Esophagus squamous epithelium (tissue), 5 donors: ENCODE data around the gene TSHZ2. TPM values are rescaled to one million over a fixed set of nuclear protein-coding genes. Genes with fewer than 3 reads are reported as not detected.

Experiments used
- DNase-seq: peaks from one replicate; lab custom pipeline; 2025; lab: John Stamatoyannopoulos, UW
- H3K27ac ChIP-seq, 4 donors: fragments of 200-600 bp; sonication (generic); one replicate each; pipeline ENCODE4 v1.5.1; 2016 to 2019; ENCODE audit warnings: mild to moderate bottlenecking in 1 of 4
- H3K27me3 ChIP-seq, 4 donors: fragments of 200-600 bp; sonication (generic); 1 replicate in 3 of 4; 2 replicates in 1 of 4; pipeline versions ENCODE4 v1.5.1 to v1.6.0; 2017 to 2021; ENCODE audit warnings: antibody characterized with exemption in 1 of 4
- H3K36me3 ChIP-seq, 3 donors: fragments of 200-600 bp; sonication (generic); one replicate each; pipeline ENCODE4 v1.5.1; 2016 to 2019
- H3K4me1 ChIP-seq, 3 donors: fragments of 200-600 bp; sonication (generic); one replicate each; pipeline ENCODE4 v1.5.1; 2017 to 2019
- H3K4me3 ChIP-seq, 4 donors: fragments of 200-600 bp; sonication (generic); 1 replicate in 3 of 4; 2 replicates in 1 of 4; pipeline ENCODE4 v1.5.1; 2016 to 2019; ENCODE audit warnings: mild to moderate bottlenecking in 2 of 4, moderate library complexity in 1 of 4
- H3K9me3 ChIP-seq, 3 donors: fragments of 200-600 bp; sonication (generic); one replicate each; pipeline ENCODE4 v1.5.1; 2016 to 2019
- CTCF ChIP-seq, 6 experiments: fragments of 450-650 bp in 4 of 6; fragments of 200-600 bp in 2 of 6; sonication (generic) in 2 of 6; IDR thresholded peaks; one replicate each; pipeline ENCODE4 v1.5.1; 2016 to 2019; ENCODE audit warnings: antibody characterized with exemption in 6 of 6, mild to moderate bottlenecking in 4 of 6, moderate library complexity in 4 of 6
- POLR2A ChIP-seq, 4 donors: fragments of 450-650 bp; IDR thresholded peaks; one replicate each; pipeline ENCODE4 v1.6.1; 2017; ENCODE audit warnings: antibody characterized with exemption in 4 of 4, mild to moderate bottlenecking in 4 of 4, moderate library complexity in 3 of 4
- WGBS, 2 donors: methylation state at CpG; one replicate each; pipeline ENCODE4 v1.1.5; 2018; 5-methylcytosine and 5-hydroxymethylcytosine counted together
- intact Hi-C: fragments of 100-400 bp; cut with DNase I; formaldehyde crosslinking; loops from one replicate; pipeline ENCODE4 v1.15.0; 2022
- total RNA-seq, 4 donors: library from RNA; depleted of rRNA; stranded (reverse); fragments of >200 nt; gene quantifications; one replicate each; pipeline ENCODE4 v1.1.0, GENCODE V29; 2016
- donor health status: DM: yes; HTN: yes; CAD: no.

Gene TSHZ2
- total RNA-seq, 4 donors from 2014 or later: 4.7 to 22.0 (median 12.9) TPM

GRCh38 chr20:53009979-53010735 lies 38.0 kb downstream of the TSHZ2 start:
- WGBS, 2 donors: 86 to 91% methylated on average over 4 to 5 of the region's 5 CpGs
- H3K36me3 ChIP-seq: no peaks in the 10 kb centered on the region
- H3K4me3 ChIP-seq: no peak overlapping the region
- H3K9me3 ChIP-seq: no peaks in the 10 kb centered on the region
- intact Hi-C loops: no loop called here
- H3K27me3 ChIP-seq: no peaks in the 10 kb centered on the region
- TF ChIP-seq CTCF (IDR thresholded peaks at IDR 0.05): no peak
- no peak for TF ChIP-seq POLR2A (IDR thresholded peaks at IDR 0.05)
- no peak for DNase-seq
- no peaks in the 10 kb centered on the region for H3K4me1 ChIP-seq
- no peak overlapping the region for H3K27ac ChIP-seq

DNA sequence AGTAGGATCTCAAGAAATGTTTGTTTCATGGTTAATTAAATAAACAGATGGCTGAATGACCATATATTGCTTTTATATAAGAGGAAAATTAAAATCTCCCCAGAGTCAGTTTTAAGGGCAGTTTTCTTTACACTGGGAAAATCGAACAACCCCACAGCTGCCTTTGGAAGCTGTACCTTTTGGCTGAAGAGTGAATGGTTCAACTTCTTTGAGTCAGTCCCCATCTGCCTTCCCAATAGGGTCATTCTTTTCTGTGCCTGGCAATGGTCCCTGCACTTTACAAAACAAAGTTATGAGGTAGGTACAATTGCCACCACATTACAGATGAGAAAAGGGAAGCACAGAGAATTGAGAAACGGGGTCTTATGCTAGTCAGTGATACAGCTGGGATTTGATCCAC lies 39.5 kb downstream of the TSHZ2 start:
- Histone ChIP-seq H3K27me3 (no peaks in the 10 kb centered on the region), H3K4me3 (no peak overlapping the region), H3K27ac (no peak overlapping the region), H3K4me1 (no peaks in the 10 kb centered on the region), H3K36me3 (no peaks in the 10 kb centered on the region), H3K9me3 (no peaks in the 10 kb centered on the region)
- 81 to 91% methylated on average over 2 of the region's 2 CpGs for WGBS, 2 donors
- TF ChIP-seq POLR2A (IDR thresholded peaks at IDR 0.05) (no peak), CTCF (IDR thresholded peaks at IDR 0.05) (no peak)
- intact Hi-C loops: no loop called here
- DNase-seq: no peak

DNA sequence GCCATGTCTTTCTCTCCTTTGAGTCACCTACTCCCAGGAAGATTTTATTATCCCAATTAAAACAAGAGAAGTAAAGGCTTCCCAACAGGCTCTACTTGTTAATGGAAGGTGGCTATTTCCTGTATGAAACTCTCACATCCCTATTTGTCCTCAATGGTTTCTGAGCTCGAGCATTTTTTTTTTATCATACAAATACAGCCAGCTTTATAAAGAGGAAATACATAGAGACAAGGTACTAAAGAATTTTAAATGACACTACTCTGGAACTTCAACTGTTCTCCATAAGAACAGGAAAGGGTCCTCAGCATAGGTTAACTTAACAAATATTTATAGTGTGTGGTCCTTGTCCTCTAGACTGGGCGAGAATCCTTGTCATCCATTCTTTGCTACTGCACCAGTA lies 41.0 kb downstream of the TSHZ2 start:
- DNase-seq: no peak
- WGBS, 2 donors: 90% methylated on average over 2 of the region's 2 CpGs
- Histone ChIP-seq H3K4me3 (no peak overlapping the region), H3K27me3 (no peaks in the 10 kb centered on the region), H3K4me1 (no peaks in the 10 kb centered on the region), H3K36me3 (no peaks in the 10 kb centered on the region), H3K9me3 (no peaks in the 10 kb centered on the region), H3K27ac (no peak overlapping the region)
- intact Hi-C loops: no loop called here
- TF ChIP-seq CTCF (IDR thresholded peaks at IDR 0.05): no peak

DNA sequence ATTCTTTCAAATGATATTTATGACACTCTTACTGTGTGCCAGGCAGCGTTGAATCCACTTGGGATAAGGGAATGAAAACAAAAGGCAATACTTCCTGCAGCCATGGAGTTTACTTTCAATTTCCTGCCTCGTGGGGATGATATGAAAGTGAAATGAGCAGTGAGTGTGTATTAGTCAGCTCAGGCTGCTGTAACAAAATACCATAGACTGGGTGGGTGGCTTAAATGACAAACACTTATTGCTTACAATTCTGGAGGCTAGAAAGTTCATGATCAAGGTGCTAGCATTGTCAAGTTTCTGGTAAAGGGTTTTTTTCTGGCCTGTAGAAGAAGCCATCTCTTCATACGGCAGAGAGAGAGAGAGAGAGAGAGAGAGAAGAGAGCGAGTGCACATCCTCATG lies 41.7 kb downstream of the TSHZ2 start:
- no peak overlapping the region for H3K27ac ChIP-seq
- WGBS, 2 donors: 58 to 74% methylated on average over 4 of the region's 4 CpGs
- H3K4me3 ChIP-seq: no peak overlapping the region
- H3K4me1 ChIP-seq: no peaks in the 10 kb centered on the region
- intact Hi-C loops: no loop called here
- H3K9me3 ChIP-seq: no peaks in the 10 kb centered on the region
- H3K36me3 ChIP-seq: no peaks in the 10 kb centered on the region
- TF ChIP-seq CTCF (IDR thresholded peaks at IDR 0.05) (no peak), POLR2A (IDR thresholded peaks at IDR 0.05) (no peak)
- no peaks in the 10 kb centered on the region for H3K27me3 ChIP-seq
- no peak for DNase-seq

GRCh38 chr20:53016071-53016470 lies 43.9 kb downstream of the TSHZ2 start:
- 71 to 94% methylated on average over 2 of the region's 2 CpGs for WGBS, 2 donors
- no peak for DNase-seq
- Histone ChIP-seq H3K9me3 (no peaks in the 10 kb centered on the region), H3K4me1 (no peaks in the 10 kb centered on the region), H3K27me3 (no peaks in the 10 kb centered on the region), H3K4me3 (no peak overlapping the region), H3K36me3 (no peaks in the 10 kb centered on the region), H3K27ac (no peak overlapping the region)
- intact Hi-C loops: no loop called here
- TF ChIP-seq POLR2A (IDR thresholded peaks at IDR 0.05) (no peak), CTCF (IDR thresholded peaks at IDR 0.05) (no peak)
